MCF 10A (cell line): ENCODE data around the gene IL4R. TPM values are rescaled to one million over a fixed set of nuclear protein-coding genes. Genes with fewer than 3 reads are reported as not detected.

ENCODE experiments used
- BruUV-seq: library from RNA; stranded (reverse); fragments of 400-500 nt; replicated peaks from 2 replicates; lab custom pipeline; 2021; lab: Mats Ljungman, UMichigan
- CTCF ChIA-PET: fragments of 300-600 bp; sonication (Branson Sonifier 250); formaldehyde crosslinking; extraction: SDS; loops from one replicate; lab custom pipeline; 2021; ENCODE audit warnings: antibody characterized with exemption, inconsistent platforms; lab: Yijun Ruan, JAX
- POLR2A ChIA-PET: fragments of 300-600, 350-650 bp; sonication (Branson Sonifier 250); formaldehyde crosslinking; extraction: SDS; loops from one replicate; lab custom pipeline; 2020; ENCODE audit warnings: antibody characterized with exemption, inconsistent platforms; lab: Yijun Ruan, JAX
- DNase-seq: peaks from one replicate; pipeline ENCODE4 v3.0.0-alpha.2; 2018; ENCODE audit not compliant: unreplicated experiment
- H3K27ac Mint-ChIP-seq: one replicate; pipeline ENCODE4 v1.8.0; 2022; ENCODE audit warnings: mild to moderate bottlenecking, low read depth, mixed read lengths; ENCODE audit not compliant: unreplicated experiment
- H3K27me3 Mint-ChIP-seq: one replicate; pipeline ENCODE4 v1.8.0; 2022; ENCODE audit warnings: mixed read lengths; ENCODE audit not compliant: insufficient read depth, unreplicated experiment
- H3K36me3 Mint-ChIP-seq: one replicate; pipeline ENCODE4 v1.8.0; 2022; ENCODE audit warnings: mild to moderate bottlenecking, moderate library complexity, mixed read lengths; ENCODE audit not compliant: insufficient read depth, unreplicated experiment
- H3K4me1 Mint-ChIP-seq: one replicate; pipeline ENCODE4 v1.8.0; 2022; ENCODE audit warnings: mixed read lengths; ENCODE audit not compliant: insufficient read depth, unreplicated experiment
- H3K4me3 Mint-ChIP-seq: one replicate; pipeline ENCODE4 v1.8.0; 2022; ENCODE audit warnings: mild to moderate bottlenecking, moderate library complexity, mixed read lengths; ENCODE audit not compliant: unreplicated experiment
- H3K9me3 Mint-ChIP-seq: one replicate; pipeline ENCODE4 v1.8.0; 2022; ENCODE audit warnings: mixed read lengths; ENCODE audit not compliant: unreplicated experiment
- intact Hi-C: fragments of 100-400 bp; cut with micrococcal nuclease; formaldehyde crosslinking; loops from 2 replicates; pipeline ENCODE4 v1.14.1; 2022
- total RNA-seq: library from RNA; stranded (reverse); gene quantifications from 2 replicates; pipeline ENCODE4 v1.2.3, GENCODE V29; 2022
- TF ChIP-seq, protein P1 (sequence below): fragments of 200-600 bp; IDR thresholded peaks from one replicate; pipeline ENCODE4 v1.8.0; 2022; ENCODE audit warnings: antibody characterized with exemption, mild to moderate bottlenecking; ENCODE audit not compliant: unreplicated experiment

Gene IL4R
- total RNA-seq, 1 experiment from 2014 or later: 51.9 TPM

- intact Hi-C loops: no loop called here
- no peak for DNase-seq
- Mint-ChIP-seq H3K4me3 (no peak overlapping the region), H3K4me1 (peaks cover 10% of the 10 kb centered on the region), H3K27me3 (no peaks in the 10 kb centered on the region), H3K9me3 (peaks cover 6% of the 10 kb centered on the region), H3K36me3 (no peaks in the 10 kb centered on the region), H3K27ac (no peak overlapping the region)
- TF ChIP-seq, protein P1, sequence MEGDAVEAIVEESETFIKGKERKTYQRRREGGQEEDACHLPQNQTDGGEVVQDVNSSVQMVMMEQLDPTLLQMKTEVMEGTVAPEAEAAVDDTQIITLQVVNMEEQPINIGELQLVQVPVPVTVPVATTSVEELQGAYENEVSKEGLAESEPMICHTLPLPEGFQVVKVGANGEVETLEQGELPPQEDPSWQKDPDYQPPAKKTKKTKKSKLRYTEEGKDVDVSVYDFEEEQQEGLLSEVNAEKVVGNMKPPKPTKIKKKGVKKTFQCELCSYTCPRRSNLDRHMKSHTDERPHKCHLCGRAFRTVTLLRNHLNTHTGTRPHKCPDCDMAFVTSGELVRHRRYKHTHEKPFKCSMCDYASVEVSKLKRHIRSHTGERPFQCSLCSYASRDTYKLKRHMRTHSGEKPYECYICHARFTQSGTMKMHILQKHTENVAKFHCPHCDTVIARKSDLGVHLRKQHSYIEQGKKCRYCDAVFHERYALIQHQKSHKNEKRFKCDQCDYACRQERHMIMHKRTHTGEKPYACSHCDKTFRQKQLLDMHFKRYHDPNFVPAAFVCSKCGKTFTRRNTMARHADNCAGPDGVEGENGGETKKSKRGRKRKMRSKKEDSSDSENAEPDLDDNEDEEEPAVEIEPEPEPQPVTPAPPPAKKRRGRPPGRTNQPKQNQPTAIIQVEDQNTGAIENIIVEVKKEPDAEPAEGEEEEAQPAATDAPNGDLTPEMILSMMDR: no peak
- POLR2A ChIA-PET: interaction anchor here (0.6 to 1.7 kb wide), 3 partner anchors 16 to 33 kb away, joined by 3 to 5 read pairs (median 5); partner anchors contain the start of gene NSMCE1
- CTCF ChIA-PET: interaction anchor here (0.6 to 1.1 kb wide), 3 partner anchors 15 to 51 kb away, joined by 3 to 4 read pairs (median 3); no protein-coding TSS in a partner anchor
- no TSS peak for BruUV-seq
Measured at GRCh38 chr16:27284865-27285675, 28.7 kb upstream of the IL4R start.

- ChIA-PET CTCF (interaction anchor here (0.8 to 1.1 kb wide), 2 partner anchors 16 to 52 kb away, joined by 3 read pairs; no protein-coding TSS in a partner anchor), POLR2A (interaction anchor here (1.2 to 1.7 kb wide), 3 partner anchors 17 to 23 kb away, joined by 3 to 5 read pairs (median 5); partner anchors contain the start of gene NSMCE1)
- BruUV-seq: no TSS peak
- Mint-ChIP-seq H3K27ac (peak overlapping the region; percentile 65), H3K27me3 (no peaks in the 10 kb centered on the region), H3K36me3 (no peaks in the 10 kb centered on the region), H3K4me3 (no peak overlapping the region), H3K9me3 (peaks cover 6% of the 10 kb centered on the region), H3K4me1 (peaks cover 10% of the 10 kb centered on the region)
- TF ChIP-seq, protein P1: no peak
- DNase-seq: no peak
- intact Hi-C loops: no loop called here
Measured at GRCh38 chr16:27285676-27286196, 28.0 kb upstream of the IL4R start.

DNA sequence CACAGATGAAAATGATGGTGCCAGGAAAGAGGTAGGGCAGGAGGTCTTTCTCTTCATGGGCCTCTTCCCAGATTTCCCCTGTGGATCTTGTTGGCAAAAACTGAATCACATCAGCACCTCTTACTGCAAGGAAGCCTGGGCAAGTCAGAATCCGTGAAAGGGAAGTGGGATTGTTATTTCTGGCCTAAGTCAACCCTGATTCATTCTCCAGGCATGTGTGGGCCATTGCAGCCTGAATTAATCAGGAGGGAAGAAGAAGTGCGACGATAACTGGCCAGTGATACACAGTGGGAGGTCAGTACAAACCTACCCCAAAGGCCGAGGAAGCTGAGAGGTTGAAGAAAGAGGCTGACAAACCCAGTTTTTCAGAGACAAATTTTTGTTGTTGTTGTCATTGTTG, 27.3 kb upstream of the IL4R start:
- TF ChIP-seq, protein P1: no peak
- POLR2A ChIA-PET: interaction anchor here (0.7 to 1.7 kb wide), 5 partner anchors 18 to 36 kb away, joined by 3 to 5 read pairs (median 4); partner anchors contain the start of gene NSMCE1
- H3K27me3 Mint-ChIP-seq: no peaks in the 10 kb centered on the region
- CTCF ChIA-PET: interaction anchor here (1.1 to 1.7 kb wide), 2 partner anchors 18 to 52 kb away, joined by 3 to 6 read pairs; partner anchors contain the start of gene NSMCE1
- BruUV-seq: no TSS peak
- intact Hi-C loops: no loop called here
- H3K4me1 Mint-ChIP-seq: peaks cover 10% of the 10 kb centered on the region
- no peaks in the 10 kb centered on the region for H3K36me3 Mint-ChIP-seq
- peaks cover 6% of the 10 kb centered on the region for H3K9me3 Mint-ChIP-seq
- H3K27ac Mint-ChIP-seq: peak overlapping the region; percentile 65
- DNase-seq: peak; percentile 94
- no peak overlapping the region for H3K4me3 Mint-ChIP-seq
